HG03039 (cell line): ENCODE results near the gene POR.
"Not testable (repeated sequence)": the region's sequence is repeated elsewhere in the genome, so short reads cannot be mapped to it uniquely, and the experiment has no call there.

Experiments used
- ATAC-seq: cut with Tn5 transposase; IDR thresholded peaks from one replicate; pipeline ENCODE4 v1.9.1; 2021; ENCODE audit warnings: mild to moderate bottlenecking, moderate library complexity; ENCODE audit not compliant: unreplicated experiment

POR gene

GRCh38 chr7:76016191-76016947 lies 101.4 kb downstream of the POR start:
- no peak for ATAC-seq

GRCh38 chr7:76018520-76018919 lies 103.6 kb downstream of the POR start:
- ATAC-seq: not testable (repeated sequence)

- no peak for ATAC-seq
Observed at GRCh38 chr7:76020031-76020714, 105.2 kb downstream of the POR start.

GRCh38 chr7:76022026-76022780 lies 107.2 kb downstream of the POR start:
- ATAC-seq: no peak

GRCh38 chr7:76023002-76023401 lies 108.0 kb downstream of the POR start:
- ATAC-seq: no peak

- ATAC-seq: not testable (repeated sequence)
Observed at GRCh38 chr7:76029682-76030081, 114.7 kb downstream of the POR start.

- no peak for ATAC-seq
Observed at GRCh38 chr7:76031964-76032363, 117.0 kb downstream of the POR start.
